Testis (tissue), 2 donors: ENCODE measurements around the gene OSM.

ENCODE experiments used
- CTCF ChIP-seq, 3 experiments: fragments of 450-650 bp in 2 of 3; fragments of 200-600 bp in 1 of 3; sonication (generic) in 1 of 3; IDR thresholded peaks; one replicate each; pipeline ENCODE4 v1.5.1; 2016 to 2019; ENCODE audit warnings: antibody characterized with exemption in 3 of 3, mild to moderate bottlenecking in 2 of 3, moderate library complexity in 1 of 3
- POLR2A ChIP-seq: fragments of 450-650 bp; IDR thresholded peaks from one replicate; pipeline ENCODE4 v1.6.1; 2017; ENCODE audit warnings: antibody characterized with exemption, mild to moderate bottlenecking, moderate library complexity

DNA sequence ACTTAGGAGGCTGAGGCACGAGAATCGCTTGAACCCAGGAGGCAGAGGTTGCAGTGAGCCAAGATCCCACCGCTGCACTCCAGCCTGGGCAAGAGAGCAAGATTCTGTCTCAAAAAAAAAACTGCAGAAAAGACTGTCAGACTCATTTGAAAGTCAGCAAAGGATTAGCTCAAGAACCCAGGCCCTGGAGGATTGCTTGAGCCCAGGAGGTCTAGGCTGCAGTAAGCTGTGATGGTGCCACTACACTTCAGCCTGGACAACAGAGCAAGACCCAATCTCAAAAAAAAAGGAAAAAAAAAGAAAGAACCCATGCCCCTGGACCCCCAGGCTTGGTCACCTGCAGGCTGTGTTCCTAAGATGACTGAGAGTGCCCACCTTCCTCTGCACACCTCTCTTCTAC lies 36.3 kb downstream of the OSM start:
- TF ChIP-seq CTCF (IDR thresholded peaks at IDR 0.05) (no peak), POLR2A (no peak)
